ENCODE data around the gene SLC6A1. TPM values are rescaled to one million over a fixed set of nuclear protein-coding genes. Genes with fewer than 3 reads are reported as not detected.

Gene SLC6A1
- total RNA-seq, 1 experiment from 2014 or later = not detected

DNA sequence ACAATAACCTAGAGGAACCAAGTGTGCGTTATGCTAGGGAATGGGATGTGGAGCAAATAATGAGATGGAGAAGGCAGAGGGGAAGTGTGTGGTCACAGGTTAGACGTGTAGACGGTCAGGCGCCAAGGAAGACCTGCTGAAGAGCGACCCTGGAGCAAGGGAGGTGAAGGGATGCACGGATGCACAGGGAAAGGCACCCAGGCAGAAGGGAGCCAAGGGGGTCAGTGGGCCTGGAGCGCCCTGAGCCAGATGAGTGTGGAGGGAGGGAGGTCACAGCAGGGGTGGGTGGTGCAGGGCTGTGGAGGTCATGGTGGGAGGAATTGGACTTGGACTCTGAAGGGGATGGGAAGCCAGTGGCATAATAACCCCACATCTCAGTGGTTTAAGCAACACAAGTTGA is 70.2 kb downstream of the SLC6A1 start (continued):
- TF ChIP-seq, protein P1, sequence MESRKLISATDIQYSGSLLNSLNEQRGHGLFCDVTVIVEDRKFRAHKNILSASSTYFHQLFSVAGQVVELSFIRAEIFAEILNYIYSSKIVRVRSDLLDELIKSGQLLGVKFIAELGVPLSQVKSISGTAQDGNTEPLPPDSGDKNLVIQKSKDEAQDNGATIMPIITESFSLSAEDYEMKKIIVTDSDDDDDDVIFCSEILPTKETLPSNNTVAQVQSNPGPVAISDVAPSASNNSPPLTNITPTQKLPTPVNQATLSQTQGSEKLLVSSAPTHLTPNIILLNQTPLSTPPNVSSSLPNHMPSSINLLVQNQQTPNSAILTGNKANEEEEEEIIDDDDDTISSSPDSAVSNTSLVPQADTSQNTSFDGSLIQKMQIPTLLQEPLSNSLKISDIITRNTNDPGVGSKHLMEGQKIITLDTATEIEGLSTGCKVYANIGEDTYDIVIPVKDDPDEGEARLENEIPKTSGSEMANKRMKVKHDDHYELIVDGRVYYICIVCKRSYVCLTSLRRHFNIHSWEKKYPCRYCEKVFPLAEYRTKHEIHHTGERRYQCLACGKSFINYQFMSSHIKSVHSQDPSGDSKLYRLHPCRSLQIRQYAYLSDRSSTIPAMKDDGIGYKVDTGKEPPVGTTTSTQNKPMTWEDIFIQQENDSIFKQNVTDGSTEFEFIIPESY (IDR thresholded peaks at IDR 0.05; ENCODE audit: extremely low read depth, insufficient replicate concordance, low read length) = no peak
- TF ChIP-seq, protein P2, sequence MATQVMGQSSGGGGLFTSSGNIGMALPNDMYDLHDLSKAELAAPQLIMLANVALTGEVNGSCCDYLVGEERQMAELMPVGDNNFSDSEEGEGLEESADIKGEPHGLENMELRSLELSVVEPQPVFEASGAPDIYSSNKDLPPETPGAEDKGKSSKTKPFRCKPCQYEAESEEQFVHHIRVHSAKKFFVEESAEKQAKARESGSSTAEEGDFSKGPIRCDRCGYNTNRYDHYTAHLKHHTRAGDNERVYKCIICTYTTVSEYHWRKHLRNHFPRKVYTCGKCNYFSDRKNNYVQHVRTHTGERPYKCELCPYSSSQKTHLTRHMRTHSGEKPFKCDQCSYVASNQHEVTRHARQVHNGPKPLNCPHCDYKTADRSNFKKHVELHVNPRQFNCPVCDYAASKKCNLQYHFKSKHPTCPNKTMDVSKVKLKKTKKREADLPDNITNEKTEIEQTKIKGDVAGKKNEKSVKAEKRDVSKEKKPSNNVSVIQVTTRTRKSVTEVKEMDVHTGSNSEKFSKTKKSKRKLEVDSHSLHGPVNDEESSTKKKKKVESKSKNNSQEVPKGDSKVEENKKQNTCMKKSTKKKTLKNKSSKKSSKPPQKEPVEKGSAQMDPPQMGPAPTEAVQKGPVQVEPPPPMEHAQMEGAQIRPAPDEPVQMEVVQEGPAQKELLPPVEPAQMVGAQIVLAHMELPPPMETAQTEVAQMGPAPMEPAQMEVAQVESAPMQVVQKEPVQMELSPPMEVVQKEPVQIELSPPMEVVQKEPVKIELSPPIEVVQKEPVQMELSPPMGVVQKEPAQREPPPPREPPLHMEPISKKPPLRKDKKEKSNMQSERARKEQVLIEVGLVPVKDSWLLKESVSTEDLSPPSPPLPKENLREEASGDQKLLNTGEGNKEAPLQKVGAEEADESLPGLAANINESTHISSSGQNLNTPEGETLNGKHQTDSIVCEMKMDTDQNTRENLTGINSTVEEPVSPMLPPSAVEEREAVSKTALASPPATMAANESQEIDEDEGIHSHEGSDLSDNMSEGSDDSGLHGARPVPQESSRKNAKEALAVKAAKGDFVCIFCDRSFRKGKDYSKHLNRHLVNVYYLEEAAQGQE (IDR thresholded peaks at IDR 0.05; ENCODE audit: low read depth) = no peak
- TF ChIP-seq ZFX (IDR thresholded peaks at IDR 0.05) (no peak), EGR1 (IDR thresholded peaks at IDR 0.05; ENCODE audit: low read depth) (no peak), YY1 (IDR thresholded peaks at IDR 0.05; ENCODE audit: extremely low read depth, insufficient replicate concordance, low read depth, low read length) (no peak), ELF1 (IDR thresholded peaks at IDR 0.05; ENCODE audit: borderline replicate concordance, low read depth) (no peak), ZNF274 (IDR thresholded peaks at IDR 0.05; ENCODE audit: low read depth, low read length) (no peak), FOSL1 (IDR thresholded peaks at IDR 0.05; ENCODE audit: low read depth) (no peak)

All from HCT116 (cell line).